Measurements from ENCODE around the gene TACSTD2. TPM values are rescaled to one million over a fixed set of nuclear protein-coding genes. Genes with fewer than 3 reads are reported as not detected.
"Not testable (repeated sequence)": the region's sequence is repeated elsewhere in the genome, so short reads cannot be mapped to it uniquely, and the experiment has no call there.

TACSTD2 gene
- total RNA-seq, 1 donor = under 0.01 TPM

- H2AFZ ChIP-seq (ENCODE audit: low read length) = peak overlapping the region; percentile 24
- no peaks in the 10 kb centered on the region for H3K27me3 ChIP-seq (ENCODE audit: insufficient read depth, low read length)
- no peak overlapping the region for H3K4me3 ChIP-seq (ENCODE audit: insufficient read depth, low read length)
- H3K4me2 ChIP-seq (ENCODE audit: insufficient read depth, low read length) = no peak overlapping the region
- no peak for TF ChIP-seq CTCF (IDR thresholded peaks at IDR 0.05; ENCODE audit: extremely low read depth, low read depth, low read length)
- no peaks in the 10 kb centered on the region for H3K9me3 ChIP-seq (ENCODE audit: low read depth, low read length)
- no peaks in the 10 kb centered on the region for H3K36me3 ChIP-seq (ENCODE audit: insufficient read depth, low read length)
- H3K4me1 ChIP-seq (ENCODE audit: insufficient read depth, low read length) = peaks cover 40% of the 10 kb centered on the region
- no peaks in the 10 kb centered on the region for H3K79me2 ChIP-seq (ENCODE audit: insufficient read depth, low read length)
- peak overlapping the region; percentile 87 for H3K27ac ChIP-seq (ENCODE audit: low read depth, low read length)
- H4K20me1 ChIP-seq (ENCODE audit: insufficient read depth, low read length) = no peaks in the 10 kb centered on the region
- no peak for DNase-seq (ENCODE audit: insufficient read length, low spot score, missing footprints)
Observed at GRCh38 chr1:58585581-58586151, 8.6 kb upstream of the TACSTD2 start.

GRCh38 chr1:58585166-58585565 is 8.1 kb upstream of the TACSTD2 start:
- DNase-seq (ENCODE audit: insufficient read length, low spot score, missing footprints) = no peak
- no peaks in the 10 kb centered on the region for H3K79me2 ChIP-seq (ENCODE audit: insufficient read depth, low read length)
- no peaks in the 10 kb centered on the region for H3K36me3 ChIP-seq (ENCODE audit: insufficient read depth, low read length)
- no peaks in the 10 kb centered on the region for H4K20me1 ChIP-seq (ENCODE audit: insufficient read depth, low read length)
- H3K4me2 ChIP-seq (ENCODE audit: insufficient read depth, low read length) = peak overlapping the region; percentile 62
- H3K4me3 ChIP-seq (ENCODE audit: insufficient read depth, low read length) = no peak overlapping the region
- no peak overlapping the region for H2AFZ ChIP-seq (ENCODE audit: low read length)
- H3K9me3 ChIP-seq (ENCODE audit: low read depth, low read length) = no peaks in the 10 kb centered on the region
- H3K27me3 ChIP-seq (ENCODE audit: insufficient read depth, low read length) = no peaks in the 10 kb centered on the region
- peak overlapping the region; percentile 87 for H3K27ac ChIP-seq (ENCODE audit: low read depth, low read length)
- peaks cover 40% of the 10 kb centered on the region for H3K4me1 ChIP-seq (ENCODE audit: insufficient read depth, low read length)
- TF ChIP-seq CTCF (IDR thresholded peaks at IDR 0.05; ENCODE audit: extremely low read depth, low read depth, low read length) = no peak

- peak; percentile 94 for DNase-seq (ENCODE audit: insufficient read length, low spot score, missing footprints)
- peak overlapping the region; percentile 68 for H2AFZ ChIP-seq (ENCODE audit: low read length)
- no peak overlapping the region for H3K4me3 ChIP-seq (ENCODE audit: insufficient read depth, low read length)
- H3K4me1 ChIP-seq (ENCODE audit: insufficient read depth, low read length) = peaks cover 40% of the 10 kb centered on the region
- H3K27ac ChIP-seq (ENCODE audit: low read depth, low read length) = peak overlapping the region; percentile 87
- H3K36me3 ChIP-seq (ENCODE audit: insufficient read depth, low read length) = no peaks in the 10 kb centered on the region
- no peaks in the 10 kb centered on the region for H4K20me1 ChIP-seq (ENCODE audit: insufficient read depth, low read length)
- no peak for TF ChIP-seq CTCF (IDR thresholded peaks at IDR 0.05; ENCODE audit: extremely low read depth, low read depth, low read length)
- H3K4me2 ChIP-seq (ENCODE audit: insufficient read depth, low read length) = peak overlapping the region; percentile 62
- H3K27me3 ChIP-seq (ENCODE audit: insufficient read depth, low read length) = no peaks in the 10 kb centered on the region
- no peaks in the 10 kb centered on the region for H3K79me2 ChIP-seq (ENCODE audit: insufficient read depth, low read length)
- no peaks in the 10 kb centered on the region for H3K9me3 ChIP-seq (ENCODE audit: low read depth, low read length)
Observed at GRCh38 chr1:58584082-58584895, 7.2 kb upstream of the TACSTD2 start.

GRCh38 chr1:58583496-58583895 is 6.4 kb upstream of the TACSTD2 start:
- Histone ChIP-seq H3K27me3 (ENCODE audit: insufficient read depth, low read length) (no peaks in the 10 kb centered on the region), H3K36me3 (ENCODE audit: insufficient read depth, low read length) (no peaks in the 10 kb centered on the region), H3K4me3 (ENCODE audit: insufficient read depth, low read length) (no peak overlapping the region), H3K4me1 (ENCODE audit: insufficient read depth, low read length) (peaks cover 40% of the 10 kb centered on the region), H4K20me1 (ENCODE audit: insufficient read depth, low read length) (no peaks in the 10 kb centered on the region), H3K4me2 (ENCODE audit: insufficient read depth, low read length) (no peak overlapping the region), H3K79me2 (ENCODE audit: insufficient read depth, low read length) (no peaks in the 10 kb centered on the region), H3K9me3 (ENCODE audit: low read depth, low read length) (no peaks in the 10 kb centered on the region), H3K27ac (ENCODE audit: low read depth, low read length) (peak overlapping the region; percentile 87), H2AFZ (ENCODE audit: low read length) (peak overlapping the region; percentile 48)
- no peak for TF ChIP-seq CTCF (IDR thresholded peaks at IDR 0.05; ENCODE audit: extremely low read depth, low read depth, low read length)
- no peak for DNase-seq (ENCODE audit: insufficient read length, low spot score, missing footprints)

- not testable (repeated sequence) for H2AFZ ChIP-seq (ENCODE audit: low read length); H3K4me2 ChIP-seq (ENCODE audit: insufficient read depth, low read length); H3K4me3 ChIP-seq (ENCODE audit: insufficient read depth, low read length); H3K9me3 ChIP-seq (ENCODE audit: low read depth, low read length); DNase-seq (ENCODE audit: insufficient read length, low spot score, missing footprints); H3K36me3 ChIP-seq (ENCODE audit: insufficient read depth, low read length); H4K20me1 ChIP-seq (ENCODE audit: insufficient read depth, low read length); H3K79me2 ChIP-seq (ENCODE audit: insufficient read depth, low read length); H3K27ac ChIP-seq (ENCODE audit: low read depth, low read length); H3K27me3 ChIP-seq (ENCODE audit: insufficient read depth, low read length)
- H3K4me1 ChIP-seq (ENCODE audit: insufficient read depth, low read length) = peaks cover 45% of the 10 kb centered on the region
Observed at GRCh38 chr1:58582143-58582542, 5.1 kb upstream of the TACSTD2 start.
